ENCODE data around the gene CRISPLD2.

The CRISPLD2 gene

DNA sequence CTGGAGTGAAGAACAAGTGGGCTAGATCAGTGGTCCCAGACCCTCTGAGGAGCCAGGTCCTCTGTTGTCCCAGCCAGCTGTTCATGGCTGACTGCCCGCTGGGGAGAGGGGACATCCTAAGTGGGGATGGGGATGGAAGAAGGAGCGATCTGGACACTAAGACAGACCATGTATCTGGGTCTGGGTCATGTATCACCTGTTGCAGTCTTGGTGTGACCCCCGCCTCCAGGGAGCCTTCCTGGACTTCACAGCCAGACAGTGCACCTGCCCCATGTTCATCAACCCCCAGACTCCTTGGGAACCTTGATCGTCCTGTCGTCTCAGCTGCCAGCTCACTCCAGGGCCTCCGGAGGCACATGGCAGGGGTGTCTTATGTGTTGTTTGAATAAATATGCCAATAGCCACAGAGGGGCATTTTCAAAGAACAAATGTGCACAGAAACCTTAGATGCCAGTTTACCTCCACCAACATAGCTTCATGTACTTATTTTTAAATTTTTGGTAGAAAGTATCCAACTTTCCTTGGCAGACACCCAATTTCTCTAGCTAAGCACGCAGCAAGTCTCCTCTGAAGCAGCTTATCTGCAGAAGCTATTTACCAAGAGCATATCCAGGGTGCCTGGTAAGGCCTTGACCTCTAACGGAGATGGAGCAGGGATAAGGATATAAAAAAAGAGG lies 43.2 kb downstream of the CRISPLD2 start:
- H3K27ac ChIP-seq, result no peak overlapping the region
- TF ChIP-seq, protein P1, sequence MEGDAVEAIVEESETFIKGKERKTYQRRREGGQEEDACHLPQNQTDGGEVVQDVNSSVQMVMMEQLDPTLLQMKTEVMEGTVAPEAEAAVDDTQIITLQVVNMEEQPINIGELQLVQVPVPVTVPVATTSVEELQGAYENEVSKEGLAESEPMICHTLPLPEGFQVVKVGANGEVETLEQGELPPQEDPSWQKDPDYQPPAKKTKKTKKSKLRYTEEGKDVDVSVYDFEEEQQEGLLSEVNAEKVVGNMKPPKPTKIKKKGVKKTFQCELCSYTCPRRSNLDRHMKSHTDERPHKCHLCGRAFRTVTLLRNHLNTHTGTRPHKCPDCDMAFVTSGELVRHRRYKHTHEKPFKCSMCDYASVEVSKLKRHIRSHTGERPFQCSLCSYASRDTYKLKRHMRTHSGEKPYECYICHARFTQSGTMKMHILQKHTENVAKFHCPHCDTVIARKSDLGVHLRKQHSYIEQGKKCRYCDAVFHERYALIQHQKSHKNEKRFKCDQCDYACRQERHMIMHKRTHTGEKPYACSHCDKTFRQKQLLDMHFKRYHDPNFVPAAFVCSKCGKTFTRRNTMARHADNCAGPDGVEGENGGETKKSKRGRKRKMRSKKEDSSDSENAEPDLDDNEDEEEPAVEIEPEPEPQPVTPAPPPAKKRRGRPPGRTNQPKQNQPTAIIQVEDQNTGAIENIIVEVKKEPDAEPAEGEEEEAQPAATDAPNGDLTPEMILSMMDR (IDR thresholded peaks at IDR 0.05; ENCODE audit: low read depth, low read length), result no peak
- no peaks in the 10 kb centered on the region for H3K36me3 ChIP-seq
- no peaks in the 10 kb centered on the region for H3K27me3 ChIP-seq (ENCODE audit: insufficient read depth, low read depth, severe bottlenecking)
- DNase-seq, result no peak
- H3K9me3 ChIP-seq (ENCODE audit: severe bottlenecking), result no peaks in the 10 kb centered on the region
- H3K4me3 ChIP-seq (ENCODE audit: low read depth, low read length), result no peak overlapping the region

DNA sequence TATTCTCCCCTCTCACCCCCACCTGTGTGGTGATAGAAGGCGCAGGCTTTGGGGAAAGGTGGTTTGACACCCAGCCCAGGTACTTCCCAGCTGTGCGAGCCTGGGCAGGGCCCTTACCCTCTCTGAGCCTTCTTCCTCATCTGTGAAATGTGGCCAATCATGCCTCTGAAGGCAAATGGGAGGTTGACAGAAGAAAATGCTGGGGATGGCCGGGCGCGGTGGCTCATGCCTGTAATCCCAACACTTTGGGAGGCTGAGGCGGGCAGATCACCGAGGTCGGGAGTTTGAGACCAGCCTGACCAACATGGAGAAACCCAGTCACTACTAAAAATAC lies 43.7 kb downstream of the CRISPLD2 start:
- Histone ChIP-seq H3K27me3 (ENCODE audit: insufficient read depth, low read depth, severe bottlenecking) (no peaks in the 10 kb centered on the region), H3K9me3 (ENCODE audit: severe bottlenecking) (no peaks in the 10 kb centered on the region), H3K36me3 (no peaks in the 10 kb centered on the region), H3K27ac (no peak overlapping the region), H3K4me3 (ENCODE audit: low read depth, low read length) (no peak overlapping the region)
- TF ChIP-seq, protein P1 (IDR thresholded peaks at IDR 0.05; ENCODE audit: low read depth, low read length), result no peak
- no peak for DNase-seq

GRCh38 chr16:84864326-84864955 lies 44.7 kb downstream of the CRISPLD2 start:
- no peak for DNase-seq
- no peaks in the 10 kb centered on the region for H3K27me3 ChIP-seq (ENCODE audit: insufficient read depth, low read depth, severe bottlenecking)
- H3K36me3 ChIP-seq, result no peaks in the 10 kb centered on the region
- TF ChIP-seq, protein P1 (IDR thresholded peaks at IDR 0.05; ENCODE audit: low read depth, low read length), result no peak
- H3K4me3 ChIP-seq (ENCODE audit: low read depth, low read length), result no peak overlapping the region
- no peak overlapping the region for H3K27ac ChIP-seq
- H3K9me3 ChIP-seq (ENCODE audit: severe bottlenecking), result no peaks in the 10 kb centered on the region

GRCh38 chr16:84867696-84868095 lies 47.9 kb downstream of the CRISPLD2 start:
- Histone ChIP-seq H3K36me3 (no peaks in the 10 kb centered on the region), H3K4me3 (ENCODE audit: low read depth, low read length) (no peak overlapping the region), H3K27ac (no peak overlapping the region), H3K27me3 (ENCODE audit: insufficient read depth, low read depth, severe bottlenecking) (no peaks in the 10 kb centered on the region), H3K9me3 (ENCODE audit: severe bottlenecking) (no peaks in the 10 kb centered on the region)
- TF ChIP-seq, protein P1 (IDR thresholded peaks at IDR 0.05; ENCODE audit: low read depth, low read length), result no peak
- DNase-seq, result no peak

GRCh38 chr16:84868328-84868727 lies 48.5 kb downstream of the CRISPLD2 start:
- H3K27ac ChIP-seq, result no peak overlapping the region
- H3K4me3 ChIP-seq (ENCODE audit: low read depth, low read length), result no peak overlapping the region
- H3K9me3 ChIP-seq (ENCODE audit: severe bottlenecking), result no peaks in the 10 kb centered on the region
- no peaks in the 10 kb centered on the region for H3K36me3 ChIP-seq
- TF ChIP-seq, protein P1 (IDR thresholded peaks at IDR 0.05; ENCODE audit: low read depth, low read length), result no peak
- no peaks in the 10 kb centered on the region for H3K27me3 ChIP-seq (ENCODE audit: insufficient read depth, low read depth, severe bottlenecking)
- no peak for DNase-seq
